Tibial nerve (tissue), 4 donors: ENCODE data around the gene CDCA3.

Source experiments
- EP300 ChIP-seq, 2 donors: sonication (generic); formaldehyde crosslinking; IDR thresholded peaks; one replicate each; pipeline ENCODE4 v1.6.1; 2017; ENCODE audit warnings: antibody characterized with exemption in 2 of 2, mild to moderate bottlenecking in 1 of 2
- POLR2A ChIP-seq, 2 donors: fragments of 450-650 bp; IDR thresholded peaks; one replicate each; pipeline ENCODE4 v1.6.1; 2017; ENCODE audit warnings: antibody characterized with exemption in 2 of 2, mild to moderate bottlenecking in 2 of 2, moderate library complexity in 2 of 2
- TF ChIP-seq, protein P1 (sequence below), 5 experiments: fragments of 200-600 bp in 3 of 5; fragments of 450-650 bp in 2 of 5; sonication (generic) in 3 of 5; IDR thresholded peaks; one replicate each; pipeline ENCODE4 v1.5.1; 2016 to 2019; ENCODE audit warnings: antibody characterized with exemption in 5 of 5, mild to moderate bottlenecking in 3 of 5, moderate library complexity in 2 of 5

GRCh38 chr12:6830999-6831398 lies 20.1 kb downstream of the CDCA3 start:
- TF ChIP-seq, protein P1, sequence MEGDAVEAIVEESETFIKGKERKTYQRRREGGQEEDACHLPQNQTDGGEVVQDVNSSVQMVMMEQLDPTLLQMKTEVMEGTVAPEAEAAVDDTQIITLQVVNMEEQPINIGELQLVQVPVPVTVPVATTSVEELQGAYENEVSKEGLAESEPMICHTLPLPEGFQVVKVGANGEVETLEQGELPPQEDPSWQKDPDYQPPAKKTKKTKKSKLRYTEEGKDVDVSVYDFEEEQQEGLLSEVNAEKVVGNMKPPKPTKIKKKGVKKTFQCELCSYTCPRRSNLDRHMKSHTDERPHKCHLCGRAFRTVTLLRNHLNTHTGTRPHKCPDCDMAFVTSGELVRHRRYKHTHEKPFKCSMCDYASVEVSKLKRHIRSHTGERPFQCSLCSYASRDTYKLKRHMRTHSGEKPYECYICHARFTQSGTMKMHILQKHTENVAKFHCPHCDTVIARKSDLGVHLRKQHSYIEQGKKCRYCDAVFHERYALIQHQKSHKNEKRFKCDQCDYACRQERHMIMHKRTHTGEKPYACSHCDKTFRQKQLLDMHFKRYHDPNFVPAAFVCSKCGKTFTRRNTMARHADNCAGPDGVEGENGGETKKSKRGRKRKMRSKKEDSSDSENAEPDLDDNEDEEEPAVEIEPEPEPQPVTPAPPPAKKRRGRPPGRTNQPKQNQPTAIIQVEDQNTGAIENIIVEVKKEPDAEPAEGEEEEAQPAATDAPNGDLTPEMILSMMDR (IDR thresholded peaks at IDR 0.05), result no peak
- TF ChIP-seq EP300 (IDR thresholded peaks at IDR 0.05) (no peak), POLR2A (IDR thresholded peaks at IDR 0.05) (no peak)
